C4-2B (cell line): ENCODE measurements around the gene ARHGEF1.
"Not testable (repeated sequence)": the region's sequence is repeated elsewhere in the genome, so short reads cannot be mapped to it uniquely, and the experiment has no call there.

Experiments
- H3K27ac ChIP-seq: fragments of 450-650 bp; 2 replicates; pipeline ENCODE4 v1.5.1; 2017
- CTCF ChIP-seq: fragments of 450-650 bp; conservative IDR thresholded peaks from 2 replicates; pipeline ENCODE4 v1.5.1; 2017; ENCODE audit warnings: mild to moderate bottlenecking
- ZFX ChIP-seq: fragments of 450-650 bp; IDR thresholded peaks from 2 replicates; pipeline ENCODE4 v1.6.1; 2017

Gene ARHGEF1

GRCh38 chr19:41935760-41936415 lies 52.9 kb downstream of the ARHGEF1 start:
- no peak overlapping the region for H3K27ac ChIP-seq
- TF ChIP-seq CTCF (no peak), ZFX (no peak)

- no peak overlapping the region for H3K27ac ChIP-seq
These were observed 53.4 kb downstream of the ARHGEF1 start for GRCh38 chr19:41936416-41936850.

DNA sequence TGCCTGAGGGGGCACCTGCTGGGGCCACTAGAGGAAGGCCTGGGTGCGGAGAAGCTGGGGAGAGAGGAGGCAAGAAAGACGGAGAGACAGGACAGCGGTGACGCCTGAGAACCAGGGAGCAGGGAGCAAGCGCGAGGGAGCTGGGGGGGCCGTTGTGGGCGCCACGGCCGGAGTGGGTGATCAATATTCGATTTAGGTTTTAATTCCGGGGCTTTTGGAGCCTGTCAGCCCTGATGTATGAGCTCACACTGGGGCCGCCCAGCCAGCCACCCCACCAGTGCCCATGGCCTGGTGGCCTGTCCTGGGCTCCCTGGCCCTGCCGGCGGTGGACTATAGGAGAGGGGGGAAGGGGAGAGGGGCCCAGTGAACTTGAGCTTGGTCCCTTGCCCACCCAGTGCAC lies 54.0 kb downstream of the ARHGEF1 start:
- H3K27ac ChIP-seq: no peak overlapping the region
- no peak for TF ChIP-seq ZFX
- no peak for TF ChIP-seq CTCF

More at GRCh38 chr19:41936416-41936850, 53.4 kb downstream of the ARHGEF1 start:
- no peak for TF ChIP-seq ZFX
- TF ChIP-seq CTCF: no peak

DNA sequence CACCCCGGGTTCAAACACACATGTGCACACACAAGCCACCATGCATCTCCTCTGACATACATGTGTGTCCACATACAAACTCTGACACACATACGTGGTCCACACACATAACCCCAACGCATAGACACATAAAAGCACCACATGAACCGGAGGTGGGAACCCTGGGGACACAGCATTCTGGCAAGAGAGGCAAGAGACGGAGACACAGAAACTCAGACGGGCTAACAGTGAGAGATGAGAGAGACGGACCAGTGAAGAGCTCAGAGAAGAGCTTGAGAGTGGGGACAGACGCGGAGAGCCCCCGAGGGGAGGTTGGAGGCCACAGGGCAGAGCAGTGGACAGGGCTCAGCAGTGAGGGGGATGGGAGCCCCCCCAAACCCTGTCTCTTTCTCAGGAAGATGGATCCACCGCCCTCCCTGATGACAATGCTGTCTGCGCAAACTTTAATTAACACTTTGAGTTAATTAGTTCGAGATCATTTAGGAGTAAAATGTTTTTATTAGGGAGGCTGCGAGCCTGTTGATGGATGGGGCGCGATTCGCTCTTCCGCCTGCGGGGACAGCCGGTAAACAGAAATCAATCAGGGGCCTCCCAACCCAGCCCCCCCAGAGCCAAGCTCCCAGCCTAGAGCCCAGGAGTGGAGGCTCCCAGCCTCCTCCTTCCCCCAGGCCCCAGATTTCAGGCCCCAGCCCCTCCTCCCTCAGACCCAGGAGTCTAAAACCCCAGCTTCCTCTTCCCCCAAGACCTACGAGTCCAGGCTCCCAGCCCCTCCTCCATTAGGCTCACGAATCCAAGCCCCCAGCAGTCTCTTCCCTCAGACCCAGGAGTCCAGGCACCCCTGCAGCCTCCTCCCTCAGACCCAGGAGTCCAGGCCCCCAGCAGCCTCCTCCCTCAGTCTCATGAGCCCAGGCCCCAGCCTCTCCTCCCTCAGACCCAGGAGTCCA lies 54.8 kb downstream of the ARHGEF1 start:
- no peak for TF ChIP-seq ZFX
- no peak for TF ChIP-seq CTCF
- no peak overlapping the region for H3K27ac ChIP-seq

DNA sequence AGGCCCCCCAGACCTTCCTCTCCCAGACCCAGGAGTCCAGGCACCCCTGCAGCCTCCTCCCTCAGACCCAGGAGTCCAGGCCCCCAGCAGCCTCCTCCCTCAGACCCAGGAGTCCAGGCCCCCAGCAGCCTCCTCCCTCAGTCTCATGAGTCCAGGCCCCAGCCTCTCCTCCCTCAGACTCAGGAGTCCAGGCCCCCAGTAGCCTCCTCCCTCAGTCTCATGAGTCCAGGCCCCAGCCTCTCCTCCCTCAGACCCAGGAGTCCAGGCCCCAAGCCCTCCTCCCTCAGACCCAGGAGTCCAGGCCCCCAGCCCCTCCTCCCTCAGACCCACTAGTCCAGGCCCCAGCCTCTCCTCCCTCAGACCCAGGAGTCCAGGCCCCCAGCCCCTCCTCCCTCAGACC lies 56.2 kb downstream of the ARHGEF1 start:
- not testable (repeated sequence) for H3K27ac ChIP-seq

DNA sequence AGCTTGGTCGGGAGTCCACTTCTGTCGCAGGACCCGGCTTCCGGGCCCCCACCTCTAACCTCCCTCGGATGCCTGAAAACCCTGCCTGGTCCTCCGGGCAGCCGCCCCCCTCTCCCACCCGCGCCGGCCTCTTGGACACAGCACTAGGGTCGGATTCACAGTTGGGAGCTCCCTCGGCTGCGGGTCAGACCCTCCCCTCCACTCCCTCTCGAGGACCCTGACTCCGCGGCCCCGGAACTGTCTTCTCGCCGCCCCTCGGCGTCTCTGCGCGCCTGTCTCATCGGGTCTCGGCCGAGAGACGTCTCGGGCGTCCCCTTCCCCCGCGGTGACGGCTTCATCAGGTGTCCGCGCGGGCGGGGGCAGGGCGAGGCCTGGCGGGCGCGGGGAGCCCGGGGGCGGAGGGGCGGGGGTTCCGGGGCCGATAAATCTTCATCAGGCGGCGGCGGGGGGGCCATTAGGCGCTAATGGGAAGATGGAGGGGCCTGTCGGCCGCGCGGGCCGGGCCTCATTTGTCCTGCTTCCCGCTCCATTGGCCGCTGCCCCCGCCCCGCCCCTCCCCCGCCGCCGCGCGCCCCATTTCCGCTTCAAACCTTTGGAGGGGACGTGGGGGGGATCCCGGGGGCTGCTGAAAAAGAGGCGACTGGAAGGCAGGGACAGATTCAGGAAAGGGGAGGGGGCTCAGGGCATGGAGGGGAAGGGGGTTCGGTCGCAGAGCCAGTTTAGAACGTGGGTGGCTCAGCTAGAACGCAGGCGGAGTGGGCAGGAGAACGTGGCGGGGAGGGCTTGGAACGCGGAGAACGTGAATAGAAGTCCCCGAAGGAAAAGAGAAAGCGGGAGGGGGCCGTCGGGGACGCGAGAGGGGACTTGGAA lies 57.1 kb downstream of the ARHGEF1 start:
- no peak overlapping the region for H3K27ac ChIP-seq
- no peak for TF ChIP-seq CTCF
- no peak for TF ChIP-seq ZFX

DNA sequence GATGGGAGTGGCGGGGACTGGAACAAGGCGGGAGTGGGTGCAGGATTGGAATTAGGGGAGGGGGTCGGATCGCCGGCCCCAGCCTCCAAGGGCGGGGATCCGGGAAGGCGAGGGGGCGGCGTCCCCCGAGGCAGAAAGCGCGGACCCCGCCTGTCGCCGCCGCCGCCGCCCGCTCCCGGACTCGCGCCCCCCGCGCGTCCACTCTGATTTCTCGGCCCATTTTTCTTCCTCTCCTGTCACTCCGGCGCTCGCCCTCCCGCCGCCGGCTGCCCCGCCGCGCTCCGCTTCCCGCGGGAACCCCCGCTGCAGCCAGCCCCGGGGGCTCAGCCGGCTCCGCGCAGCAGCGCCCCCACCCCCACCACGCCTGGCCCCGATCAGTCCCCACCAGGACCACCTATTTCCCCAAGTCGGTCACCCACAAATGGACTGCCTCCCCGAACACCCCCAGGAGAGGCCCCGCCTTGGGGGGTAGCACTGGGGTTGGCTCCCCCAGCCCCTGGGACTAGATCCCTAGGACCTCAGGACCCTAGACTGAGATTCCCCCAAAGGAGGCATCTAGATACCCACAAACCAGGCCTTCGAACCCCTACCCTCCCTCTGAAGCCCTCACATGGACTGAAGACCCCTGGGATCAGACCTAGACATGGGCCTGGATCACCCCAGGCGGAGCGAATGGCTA lies 57.9 kb downstream of the ARHGEF1 start:
- TF ChIP-seq CTCF (no peak), ZFX (no peak)
- no peak overlapping the region for H3K27ac ChIP-seq
